NCI-H345 (cell line): ENCODE data around the gene EIF2S3.
"Not testable (repeated sequence)": the region's sequence is repeated elsewhere in the genome, so short reads cannot be mapped to it uniquely, and the experiment has no call there.

ENCODE experiments used
- DNase-seq: peaks from one replicate; lab custom pipeline; 2025; lab: John Stamatoyannopoulos, UW

EIF2S3 gene

GRCh38 chrX:24054182-24055042 lies at the start of gene EIF2S3:
TSS of gene EIF2S3 (plus strand) at chrX:24054956. CDS start at chrX:24054969, 13 bp downstream.
- DNase-seq, result peak; percentile 94

- no peak for DNase-seq
Observed at GRCh38 chrX:24005028-24005427, 49.7 kb upstream of the EIF2S3 start.

- no peak for DNase-seq
Observed at GRCh38 chrX:24005867-24006266, 48.9 kb upstream of the EIF2S3 start.

- no peak for DNase-seq
Observed at GRCh38 chrX:24012266-24012665, 42.5 kb upstream of the EIF2S3 start.

DNA sequence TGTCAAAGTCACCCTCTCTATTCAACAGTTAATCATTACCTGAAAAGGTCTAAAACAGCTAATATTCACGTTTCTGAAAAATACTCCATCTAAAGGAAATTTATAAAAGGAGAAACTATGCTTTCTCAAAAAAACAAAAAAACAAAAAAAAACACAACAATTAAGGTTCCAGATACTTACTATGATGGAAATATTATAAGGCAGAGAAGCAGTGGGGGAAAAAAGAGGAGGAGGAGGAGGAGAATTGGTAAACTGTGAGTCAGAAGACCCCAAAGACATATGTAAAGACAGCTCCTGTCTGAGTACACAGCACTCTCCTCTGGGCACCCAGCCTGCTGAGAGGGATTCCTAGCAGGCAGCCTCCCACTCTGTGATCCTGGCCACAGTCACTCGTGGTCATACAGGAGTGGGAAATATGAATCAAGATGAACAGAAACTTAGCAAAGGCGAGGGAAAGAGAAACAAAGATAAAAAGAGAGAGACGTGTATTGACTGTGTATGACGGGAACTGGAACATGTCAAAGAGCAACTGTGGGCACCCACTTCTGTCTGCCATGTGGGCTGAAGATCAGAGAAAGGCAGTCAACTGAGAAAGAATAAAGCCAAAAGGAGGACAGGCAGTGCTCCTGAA lies 40.3 kb upstream of the EIF2S3 start:
- DNase-seq, result no peak

GRCh38 chrX:24017674-24018073 lies 37.1 kb upstream of the EIF2S3 start:
- no peak for DNase-seq

DNA sequence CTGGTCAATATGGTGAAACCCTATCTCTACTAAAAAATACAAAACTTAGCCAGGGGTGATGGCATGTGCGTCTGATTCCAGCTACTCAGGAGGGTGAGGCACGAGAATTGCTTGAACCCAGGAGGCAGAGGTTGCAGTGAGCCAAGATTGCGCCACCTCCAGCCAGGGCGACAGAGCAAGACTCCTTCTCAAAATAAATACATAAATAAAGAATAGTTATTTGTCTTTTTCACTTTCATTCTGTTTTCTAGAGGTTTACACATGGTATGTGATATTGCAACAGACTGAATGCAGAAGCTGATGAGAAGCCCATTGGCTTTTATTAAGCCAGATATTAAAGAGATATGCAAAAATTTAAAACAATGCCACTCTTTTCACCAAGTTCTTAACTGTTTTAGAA lies 35.9 kb upstream of the EIF2S3 start:
- no peak for DNase-seq

- no peak for DNase-seq
Observed at GRCh38 chrX:24019448-24019847, 35.3 kb upstream of the EIF2S3 start.

DNA sequence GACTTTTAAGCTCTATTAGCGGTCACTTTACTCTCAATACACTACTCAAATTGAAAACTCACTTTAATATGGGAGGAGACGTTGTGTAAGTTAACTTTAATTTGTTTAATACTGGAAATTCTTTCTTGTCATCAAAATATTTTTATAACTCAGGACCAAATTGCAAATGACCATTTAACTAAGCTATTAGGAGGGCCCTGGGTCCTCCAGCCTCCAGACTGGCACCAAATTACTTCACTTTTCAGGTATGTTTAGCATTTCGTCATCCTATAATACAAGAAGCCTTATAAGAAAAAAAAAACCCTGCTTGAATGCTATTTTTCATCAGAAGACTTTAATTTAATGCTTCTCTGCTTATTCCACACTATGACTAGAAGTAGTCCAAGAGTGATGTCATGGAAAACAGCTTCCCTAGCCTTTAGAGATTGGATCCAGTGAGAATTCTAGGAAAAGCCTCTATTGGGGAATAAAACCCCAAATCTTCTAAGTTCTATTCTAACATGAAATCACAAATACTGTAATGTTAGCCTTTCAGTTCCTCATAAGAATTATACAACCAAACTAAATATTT lies 34.4 kb upstream of the EIF2S3 start:
- no peak for DNase-seq

- no peak for DNase-seq
Observed at GRCh38 chrX:24023544-24023943, 31.2 kb upstream of the EIF2S3 start.

DNA sequence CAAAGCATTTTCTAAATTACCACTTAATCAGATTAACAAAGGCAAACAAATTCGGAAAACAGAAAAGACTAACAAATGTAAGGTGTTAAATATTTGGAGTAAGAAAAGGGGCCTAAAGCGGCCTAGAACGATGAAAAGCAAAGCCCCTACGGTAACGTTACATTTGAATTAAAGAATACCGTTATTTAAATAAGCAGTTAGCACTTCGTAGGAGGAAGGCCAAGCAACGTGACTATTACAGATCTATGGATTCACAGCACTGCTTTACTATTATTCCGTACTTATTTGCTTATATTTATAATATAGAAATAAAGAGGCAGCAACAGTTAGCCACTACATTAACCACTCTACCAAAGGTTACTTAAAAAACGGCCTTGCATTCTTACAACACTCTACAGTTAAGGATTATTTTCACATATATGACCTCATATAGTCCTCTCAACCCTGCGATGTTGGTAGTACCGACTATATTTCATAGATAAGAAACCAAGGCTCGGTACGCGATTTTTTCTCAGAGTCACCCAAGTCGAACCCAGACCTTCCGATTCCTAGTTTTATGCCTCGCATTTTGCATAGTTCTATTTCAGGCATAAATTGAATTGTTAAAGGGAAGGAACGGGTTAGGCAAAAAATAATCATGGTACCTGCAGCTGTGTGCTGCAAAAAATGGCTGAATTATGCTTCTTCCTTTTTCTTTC lies 30.6 kb upstream of the EIF2S3 start:
- DNase-seq, result no peak

- peak; percentile 90 for DNase-seq
Observed at GRCh38 chrX:24024819-24025740, 29.7 kb upstream of the EIF2S3 start.

- peak; percentile 28 for DNase-seq
Observed at GRCh38 chrX:24025741-24026403, 28.9 kb upstream of the EIF2S3 start.

DNA sequence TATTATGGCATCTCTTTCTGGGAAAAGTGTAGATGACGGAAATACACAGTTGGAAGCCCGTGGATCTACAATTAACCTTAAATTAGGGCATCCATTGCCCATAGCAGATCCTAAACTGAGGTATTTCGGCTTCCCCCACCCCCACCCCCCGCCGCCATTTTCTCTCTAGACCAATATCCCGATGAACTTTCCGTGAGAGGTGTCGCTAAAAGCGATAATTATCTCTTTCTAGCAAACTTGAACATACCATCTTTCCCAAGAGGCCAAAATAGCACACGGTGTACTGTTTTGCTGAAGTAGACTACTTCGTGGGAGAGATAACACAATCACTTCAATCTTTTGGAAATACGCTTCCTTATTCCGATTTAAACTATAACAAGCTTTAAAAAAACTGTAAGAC lies 28.3 kb upstream of the EIF2S3 start:
- no peak for DNase-seq

DNA sequence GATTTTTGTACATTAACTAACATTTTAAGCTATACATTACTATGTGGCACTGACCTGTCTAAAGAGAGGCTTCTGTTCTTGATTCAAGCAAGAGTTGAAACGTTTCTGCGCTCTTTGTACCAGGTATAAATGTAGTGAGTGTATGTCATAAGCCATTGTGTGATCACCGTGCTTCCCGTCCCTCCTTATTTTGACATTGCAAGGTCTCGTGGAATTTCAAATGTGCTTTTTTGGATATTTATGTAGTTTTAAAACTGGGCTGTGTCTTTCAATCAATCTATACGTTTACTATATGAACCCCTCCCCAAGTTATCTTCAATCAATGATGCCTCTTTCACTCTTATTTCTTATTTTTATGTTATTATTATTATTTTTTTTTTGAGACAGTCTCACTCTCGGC lies 27.7 kb upstream of the EIF2S3 start, which contains the start of gene KLHL15:
Gene KLHL15, minus strand, starts transcription at position 101 of the 400 bp plus-strand sequence. CDS start 20,493 bp downstream, outside the sequence.
- no peak for DNase-seq

DNA sequence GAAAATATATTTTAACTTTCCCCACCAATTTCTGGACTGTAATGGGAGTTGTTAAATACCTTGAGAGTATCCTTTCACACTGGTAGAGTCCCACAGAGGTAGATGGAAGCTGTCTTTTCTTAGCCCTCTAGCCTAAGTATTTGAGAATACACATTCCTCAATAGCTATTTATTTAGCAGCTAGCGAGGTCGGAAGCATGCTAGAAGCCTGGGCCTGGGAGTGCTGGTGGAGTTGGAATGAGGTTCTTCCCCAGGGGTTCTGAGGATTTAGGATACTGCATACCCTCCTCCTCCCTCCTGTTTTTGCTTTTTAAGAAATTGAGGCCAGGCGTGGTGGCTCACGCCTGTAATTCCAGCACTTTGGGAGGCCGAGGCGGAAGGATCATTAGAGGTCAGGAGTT lies 26.8 kb upstream of the EIF2S3 start:
- DNase-seq, result no peak

DNA sequence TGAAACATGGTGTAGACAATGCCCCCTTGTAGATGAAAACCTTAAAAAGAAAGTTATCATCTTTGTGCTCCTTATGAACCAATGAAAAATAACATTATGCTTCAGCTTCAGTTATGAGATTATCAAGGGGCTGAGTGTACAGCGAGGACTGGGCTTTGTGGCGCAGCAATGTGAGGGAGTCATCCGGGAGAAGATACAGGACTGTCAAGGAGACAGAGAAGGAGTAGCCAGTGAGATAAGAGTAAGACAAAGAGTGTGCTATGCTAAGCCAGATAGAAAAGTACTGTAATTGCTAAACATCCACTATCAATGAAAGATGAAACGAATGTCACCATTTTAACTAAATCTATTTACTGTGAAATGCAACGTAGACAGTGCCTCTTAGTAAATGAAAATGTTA lies 24.2 kb upstream of the EIF2S3 start:
- DNase-seq, result no peak

DNA sequence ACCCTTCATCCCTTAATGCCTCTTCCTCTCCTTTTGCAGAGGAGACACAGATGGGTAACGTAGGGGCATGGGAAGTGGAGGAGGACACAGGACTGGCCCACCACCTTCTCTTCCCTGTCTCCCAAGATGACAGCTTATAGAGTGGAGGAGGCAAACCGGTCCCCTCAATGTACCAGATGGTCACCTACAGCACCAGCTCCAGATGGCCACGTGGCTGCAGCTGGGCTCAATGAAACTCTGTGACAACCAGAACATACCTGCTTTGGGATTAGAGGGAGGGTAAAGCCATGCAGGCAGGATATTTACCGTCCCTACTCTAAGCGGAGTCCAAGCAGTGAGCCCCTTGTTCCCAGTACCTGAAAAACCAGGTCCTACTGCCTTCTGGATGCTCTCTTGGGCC lies 20.3 kb upstream of the EIF2S3 start:
- DNase-seq, result no peak

DNA sequence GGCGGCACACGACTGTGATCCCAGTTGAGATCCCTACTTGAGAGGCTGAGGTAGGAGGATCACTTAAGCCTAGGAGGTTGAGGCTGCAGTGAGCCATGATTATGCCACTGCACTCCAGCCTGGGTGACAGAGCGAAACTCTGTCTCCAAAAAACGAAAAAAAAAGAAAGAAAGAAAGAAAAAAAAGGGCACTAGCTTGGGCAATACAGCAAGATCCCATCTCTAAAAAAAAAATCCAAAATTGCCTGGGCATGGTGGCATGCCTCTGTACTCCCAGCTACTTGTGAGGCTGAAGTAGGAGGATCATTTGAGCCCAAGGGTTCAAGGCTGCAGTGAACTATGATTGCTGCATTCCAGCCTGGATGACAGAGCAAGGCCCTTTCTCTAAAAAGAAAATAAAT lies 17.0 kb upstream of the EIF2S3 start:
- no peak for DNase-seq

DNA sequence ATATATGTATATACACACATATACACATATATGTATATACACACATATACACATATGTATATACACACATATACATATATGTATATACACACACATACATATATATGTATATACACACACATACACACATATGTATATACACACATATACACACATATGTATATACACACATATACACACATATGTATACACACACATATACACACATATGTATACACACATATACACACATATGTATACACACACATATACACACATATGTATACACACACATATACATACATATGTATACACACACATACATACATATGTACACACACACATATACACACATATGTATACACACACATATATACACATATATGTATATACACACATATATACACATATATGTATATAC lies 8.7 kb upstream of the EIF2S3 start:
- not testable (repeated sequence) for DNase-seq

GRCh38 chrX:24049643-24050042 lies 5.1 kb upstream of the EIF2S3 start:
- DNase-seq, result not testable (repeated sequence)
